Erythroblast (primary cell): ENCODE measurements around the gene E2F4.

ENCODE experiments used
- GATA1 ChIP-seq: IDR thresholded peaks from 2 replicates; pipeline ENCODE4 v1.6.1; 2011; ENCODE audit warnings: low read depth, mild to moderate bottlenecking, control low read depth, low read length, moderate library complexity
- POLR2A ChIP-seq: IDR thresholded peaks from 2 replicates; pipeline ENCODE4 v1.6.1; 2011; ENCODE audit warnings: mild to moderate bottlenecking, low read length

DNA sequence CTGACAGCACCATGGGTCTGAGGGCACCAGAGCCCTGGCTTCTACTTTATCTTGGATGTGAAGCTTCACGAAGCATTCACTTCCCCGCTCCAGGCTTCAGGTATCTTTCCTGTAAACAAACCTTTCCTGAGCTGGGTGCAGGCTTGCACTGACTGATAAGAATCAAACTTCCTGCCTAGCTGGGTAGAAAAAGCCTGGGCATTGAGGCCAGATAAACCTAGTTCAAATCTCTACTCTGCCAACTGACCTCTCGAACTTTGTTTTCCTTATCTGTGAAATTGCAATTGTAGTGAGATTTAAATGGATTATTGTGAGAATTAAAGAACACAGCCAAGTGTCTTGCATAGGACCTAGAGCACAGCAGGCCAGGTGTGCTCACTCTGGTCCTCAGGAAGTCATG lies 32.0 kb downstream of the E2F4 start:
- TF ChIP-seq POLR2A (no peak), GATA1 (no peak)
